Activated CD4-positive, alpha-beta T cell treated with anti-CD3 and anti-CD28 coated beads, Interleukin-2, amount 10 ng/mL, durations not matched to agents 24 days and 14 days (primary cell): ENCODE measurements around the gene NEO1. TPM values are rescaled to one million over a fixed set of nuclear protein-coding genes. Genes with fewer than 3 reads are reported as not detected.

Experiments used
- DNase-seq: peaks from one replicate; pipeline ENCODE4 v3.0.0; 2022
- H3K27ac Mint-ChIP-seq: one replicate; pipeline ENCODE4 v1.8.0; 2022; ENCODE audit warnings: mild to moderate bottlenecking, mixed read lengths
- H3K27me3 Mint-ChIP-seq: one replicate; pipeline ENCODE4 v1.8.0; 2022; ENCODE audit warnings: mixed read lengths
- H3K36me3 Mint-ChIP-seq: one replicate; pipeline ENCODE4 v1.8.0; 2022; ENCODE audit warnings: low read depth, mild to moderate bottlenecking, mixed read lengths
- H3K4me1 Mint-ChIP-seq: one replicate; pipeline ENCODE4 v1.8.0; 2021; ENCODE audit warnings: mixed read lengths
- H3K4me3 Mint-ChIP-seq: one replicate; pipeline ENCODE4 v1.8.0; 2022; ENCODE audit warnings: mild to moderate bottlenecking, moderate library complexity, mixed read lengths
- H3K9me3 Mint-ChIP-seq: one replicate; pipeline ENCODE4 v1.8.0; 2021; ENCODE audit warnings: mixed read lengths
- intact Hi-C: fragments of 100-400 bp; cut with micrococcal nuclease; formaldehyde crosslinking; loops from one replicate; pipeline ENCODE4 v1.15.1; 2023
- total RNA-seq: library from RNA; stranded (reverse); gene quantifications from 2 replicates; pipeline ENCODE4 v1.2.3, GENCODE V29; 2022

Gene NEO1
- total RNA-seq, 1 donor from 2014 or later = 5.8 TPM

DNA sequence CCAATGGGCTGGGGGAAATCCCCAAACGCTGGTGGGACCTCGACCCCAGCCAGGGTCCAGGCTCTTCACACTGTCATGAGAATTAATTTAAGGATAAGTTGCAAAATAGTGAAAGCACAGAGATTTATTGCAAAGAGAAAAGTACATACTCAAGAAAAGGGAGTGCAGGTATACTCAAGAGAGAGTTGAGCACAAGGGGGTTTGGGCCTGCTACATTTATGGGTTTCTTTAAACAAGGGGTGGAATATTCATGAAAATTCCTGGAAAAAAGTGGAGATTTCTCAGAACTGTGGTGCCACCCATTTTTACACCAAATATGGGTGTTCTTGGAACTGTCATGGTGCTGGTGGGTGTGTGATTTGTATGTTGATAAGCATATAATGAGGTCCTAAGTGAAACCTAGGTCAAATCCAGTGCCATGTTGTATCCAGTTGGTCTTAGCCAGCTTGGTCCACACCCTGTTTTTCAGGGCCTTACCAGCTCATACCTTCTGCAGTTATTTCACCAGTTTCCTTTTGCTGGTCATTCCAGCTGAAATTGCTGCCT is 32.6 kb upstream of the NEO1 start:
- no peak overlapping the region for H3K27ac Mint-ChIP-seq

GRCh38 chr15:73021139-73021621 is 31.1 kb upstream of the NEO1 start:
- Mint-ChIP-seq H3K4me1 (no peaks in the 10 kb centered on the region), H3K9me3 (no peaks in the 10 kb centered on the region), H3K4me3 (no peak overlapping the region), H3K27me3 (peaks cover 28% of the 10 kb centered on the region), H3K27ac (no peak overlapping the region), H3K36me3 (no peaks in the 10 kb centered on the region)
- intact Hi-C loops = no loop called here
- DNase-seq = no peak

More for the DNA sequence above, 32.6 kb upstream of the NEO1 start:
- no peaks in the 10 kb centered on the region for H3K36me3 Mint-ChIP-seq
- no peak for DNase-seq
- intact Hi-C loops = no loop called here
- H3K4me3 Mint-ChIP-seq = no peak overlapping the region
- H3K9me3 Mint-ChIP-seq = no peaks in the 10 kb centered on the region
- H3K4me1 Mint-ChIP-seq = no peaks in the 10 kb centered on the region
- peaks cover 28% of the 10 kb centered on the region for H3K27me3 Mint-ChIP-seq

GRCh38 chr15:73022161-73022560 is 30.1 kb upstream of the NEO1 start:
- Mint-ChIP-seq H3K36me3 (no peaks in the 10 kb centered on the region), H3K4me1 (no peaks in the 10 kb centered on the region), H3K4me3 (no peak overlapping the region), H3K9me3 (no peaks in the 10 kb centered on the region), H3K27ac (no peak overlapping the region), H3K27me3 (peaks cover 31% of the 10 kb centered on the region)
- DNase-seq = no peak
- intact Hi-C loops = no loop called here

GRCh38 chr15:73023071-73023470 is 29.2 kb upstream of the NEO1 start:
- Mint-ChIP-seq H3K27ac (no peak overlapping the region), H3K4me3 (no peak overlapping the region), H3K27me3 (peaks cover 34% of the 10 kb centered on the region), H3K9me3 (no peaks in the 10 kb centered on the region), H3K4me1 (no peaks in the 10 kb centered on the region), H3K36me3 (no peaks in the 10 kb centered on the region)
- intact Hi-C loops = no loop called here
- no peak for DNase-seq

GRCh38 chr15:73024168-73024567 is 28.1 kb upstream of the NEO1 start:
- H3K36me3 Mint-ChIP-seq = no peaks in the 10 kb centered on the region
- H3K9me3 Mint-ChIP-seq = no peaks in the 10 kb centered on the region
- intact Hi-C loops = no loop called here
- no peak overlapping the region for H3K4me3 Mint-ChIP-seq
- DNase-seq = no peak
- H3K4me1 Mint-ChIP-seq = no peaks in the 10 kb centered on the region
- peaks cover 32% of the 10 kb centered on the region for H3K27me3 Mint-ChIP-seq
- no peak overlapping the region for H3K27ac Mint-ChIP-seq

- Mint-ChIP-seq H3K4me1 (no peaks in the 10 kb centered on the region), H3K36me3 (no peaks in the 10 kb centered on the region), H3K4me3 (no peak overlapping the region), H3K27ac (no peak overlapping the region), H3K9me3 (no peaks in the 10 kb centered on the region), H3K27me3 (peaks cover 29% of the 10 kb centered on the region)
- intact Hi-C loops = no loop called here
- DNase-seq = no peak
Measured at GRCh38 chr15:73026511-73027054, 25.7 kb upstream of the NEO1 start.

DNA sequence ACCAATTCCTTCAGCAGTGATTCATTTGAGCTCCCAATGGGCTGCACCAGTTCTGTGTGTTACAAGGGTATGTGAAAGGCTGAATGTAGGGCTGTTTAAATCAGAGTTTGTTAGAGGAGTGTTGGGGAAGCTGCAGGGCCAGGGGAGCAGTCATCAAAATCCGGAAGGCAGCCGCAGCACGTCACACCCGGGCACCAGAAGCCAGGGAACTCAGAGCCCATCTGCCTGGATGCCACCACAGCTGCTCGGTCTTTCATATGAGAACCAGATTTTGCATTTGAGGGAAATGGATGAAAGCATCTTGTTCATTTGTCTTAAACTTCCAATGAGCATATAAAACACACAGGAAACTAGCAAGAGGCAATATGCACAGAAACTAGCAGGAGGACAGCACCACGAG is 24.2 kb upstream of the NEO1 start:
- DNase-seq = no peak
- intact Hi-C loops = no loop called here
- peaks cover 22% of the 10 kb centered on the region for H3K27me3 Mint-ChIP-seq
- no peaks in the 10 kb centered on the region for H3K9me3 Mint-ChIP-seq
- no peaks in the 10 kb centered on the region for H3K4me1 Mint-ChIP-seq
- no peak overlapping the region for H3K4me3 Mint-ChIP-seq
- H3K36me3 Mint-ChIP-seq = no peaks in the 10 kb centered on the region
- no peak overlapping the region for H3K27ac Mint-ChIP-seq

- no peaks in the 10 kb centered on the region for H3K9me3 Mint-ChIP-seq
- no peaks in the 10 kb centered on the region for H3K4me1 Mint-ChIP-seq
- H3K27ac Mint-ChIP-seq = no peak overlapping the region
- no peak overlapping the region for H3K4me3 Mint-ChIP-seq
- peaks cover 24% of the 10 kb centered on the region for H3K27me3 Mint-ChIP-seq
- H3K36me3 Mint-ChIP-seq = no peaks in the 10 kb centered on the region
- intact Hi-C loops = no loop called here
- no peak for DNase-seq
Measured at GRCh38 chr15:73028831-73029451, 23.3 kb upstream of the NEO1 start.

DNA sequence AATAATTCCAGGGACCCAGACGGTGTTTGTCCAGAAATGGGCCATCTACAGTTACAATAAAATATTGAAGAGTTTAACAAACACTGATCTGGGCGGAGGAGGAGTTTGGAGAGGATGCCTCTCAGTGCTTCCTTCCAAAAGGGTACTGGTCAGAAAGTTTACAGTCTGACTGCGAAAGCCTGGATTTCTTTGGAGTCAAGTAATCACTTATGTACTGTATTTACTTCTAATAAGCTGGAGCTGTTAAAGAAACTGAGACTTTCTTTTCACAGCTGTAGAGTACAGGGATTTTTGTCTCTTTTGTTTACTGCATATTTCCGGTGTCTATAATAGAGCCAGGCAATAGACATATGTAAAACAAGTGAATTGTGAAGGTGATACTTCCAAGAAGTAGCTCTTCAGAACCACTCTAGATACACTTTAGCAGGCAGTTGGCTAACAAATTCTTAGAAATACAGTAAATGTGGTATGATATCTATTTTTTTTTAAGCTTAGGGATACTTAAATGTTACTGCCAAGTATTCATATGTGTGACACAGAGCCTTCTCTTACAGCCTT is 22.1 kb upstream of the NEO1 start:
- Mint-ChIP-seq H3K27ac (no peak overlapping the region), H3K27me3 (peaks cover 27% of the 10 kb centered on the region), H3K4me1 (no peaks in the 10 kb centered on the region)

DNA sequence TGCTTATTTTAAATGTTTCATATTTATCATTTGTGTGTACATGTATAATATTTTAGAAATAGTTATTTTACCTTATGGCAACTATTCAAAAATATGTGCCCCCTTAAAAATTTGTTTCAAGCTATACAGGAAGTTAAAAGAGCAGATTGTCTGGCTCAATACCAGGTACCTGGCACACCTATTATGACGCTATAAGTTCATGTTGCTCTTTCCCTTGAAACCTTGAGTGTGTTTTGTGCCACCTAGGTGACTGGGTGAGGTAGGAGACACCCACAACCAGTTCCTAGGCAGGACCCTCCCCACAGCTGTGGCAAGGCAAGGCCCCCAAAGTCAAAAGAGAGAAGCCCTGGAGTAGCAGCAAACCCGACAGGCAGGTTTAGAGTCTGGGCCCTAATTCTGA is 20.6 kb upstream of the NEO1 start:
- Mint-ChIP-seq H3K9me3 (no peaks in the 10 kb centered on the region), H3K27ac (no peak overlapping the region), H3K4me3 (no peak overlapping the region), H3K4me1 (no peaks in the 10 kb centered on the region), H3K27me3 (peaks cover 31% of the 10 kb centered on the region), H3K36me3 (no peaks in the 10 kb centered on the region)
- intact Hi-C loops = no loop called here
- no peak for DNase-seq

More for the DNA sequence above, 22.1 kb upstream of the NEO1 start:
- no peak for DNase-seq
- no peak overlapping the region for H3K4me3 Mint-ChIP-seq
- intact Hi-C loops = no loop called here
- H3K36me3 Mint-ChIP-seq = no peaks in the 10 kb centered on the region
- no peaks in the 10 kb centered on the region for H3K9me3 Mint-ChIP-seq

DNA sequence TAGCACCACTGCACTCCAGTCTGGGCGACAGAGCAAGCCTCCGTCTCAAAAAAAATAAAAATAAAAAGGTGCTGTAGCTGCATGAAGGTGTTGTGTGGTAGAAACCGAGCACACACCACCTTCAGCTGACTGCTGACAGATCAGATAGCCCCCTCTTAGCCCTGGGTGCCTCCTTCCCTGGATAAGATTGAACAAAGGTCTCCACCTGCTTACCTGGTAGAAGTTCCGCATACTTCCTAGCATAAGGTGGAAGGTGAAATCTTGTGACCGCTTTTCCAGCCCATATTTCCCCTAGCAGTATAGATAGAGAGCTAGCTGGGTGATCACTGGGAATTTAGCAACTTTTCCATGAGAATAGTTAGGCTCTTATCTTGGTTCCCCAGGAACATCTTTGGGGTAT is 18.7 kb upstream of the NEO1 start:
- Mint-ChIP-seq H3K4me3 (no peak overlapping the region), H3K36me3 (no peaks in the 10 kb centered on the region), H3K27ac (no peak overlapping the region), H3K4me1 (no peaks in the 10 kb centered on the region), H3K9me3 (no peaks in the 10 kb centered on the region), H3K27me3 (peaks cover 28% of the 10 kb centered on the region)
- no peak for DNase-seq
- intact Hi-C loops = no loop called here

DNA sequence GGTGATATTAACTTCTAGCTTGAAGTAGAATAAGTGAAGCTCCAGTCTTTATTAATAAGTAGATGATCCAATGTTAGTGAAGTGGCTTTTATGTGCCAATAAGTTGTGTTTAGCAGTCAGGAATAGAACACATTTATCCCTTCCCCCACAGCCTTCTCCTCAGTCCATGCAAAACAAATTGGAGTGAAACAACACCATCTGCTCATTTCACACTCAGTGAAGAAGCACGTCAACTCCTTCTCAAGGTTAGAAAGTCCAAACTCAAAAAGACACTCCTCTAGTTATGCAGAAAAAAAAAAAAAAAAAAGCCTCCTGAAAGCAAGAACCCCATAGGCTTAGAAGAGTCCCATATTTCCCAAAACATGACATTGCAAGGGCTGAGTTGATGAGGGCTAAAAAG is 18.0 kb upstream of the NEO1 start:
- intact Hi-C loops = no loop called here
- Mint-ChIP-seq H3K4me1 (no peaks in the 10 kb centered on the region), H3K4me3 (no peak overlapping the region), H3K27me3 (peaks cover 32% of the 10 kb centered on the region), H3K9me3 (no peaks in the 10 kb centered on the region), H3K36me3 (no peaks in the 10 kb centered on the region), H3K27ac (no peak overlapping the region)
- DNase-seq = no peak

DNA sequence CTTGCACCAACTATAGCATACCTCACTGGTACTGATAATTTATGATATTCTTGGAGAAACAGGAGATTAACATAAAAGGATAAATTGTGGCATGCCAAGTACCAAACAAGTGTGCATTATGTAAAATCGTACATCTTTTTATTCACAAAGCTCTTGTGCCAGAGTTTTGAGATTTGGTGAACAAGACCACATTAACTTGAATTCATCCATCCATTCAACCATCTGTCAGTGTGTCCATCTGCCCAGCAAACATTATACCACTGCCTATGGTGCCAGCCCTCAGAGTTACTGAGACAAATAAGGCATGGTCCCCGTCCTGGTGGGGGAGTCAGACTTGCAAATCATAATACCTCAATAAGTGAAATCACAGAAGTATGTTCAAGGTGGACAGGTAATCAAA is 17.0 kb upstream of the NEO1 start:
- H3K36me3 Mint-ChIP-seq = no peaks in the 10 kb centered on the region
- H3K27me3 Mint-ChIP-seq = peaks cover 26% of the 10 kb centered on the region
- H3K4me1 Mint-ChIP-seq = no peaks in the 10 kb centered on the region
- no peak overlapping the region for H3K4me3 Mint-ChIP-seq
- DNase-seq = no peak
- no peak overlapping the region for H3K27ac Mint-ChIP-seq
- H3K9me3 Mint-ChIP-seq = no peaks in the 10 kb centered on the region
- intact Hi-C loops = no loop called here

GRCh38 chr15:73038220-73038619 is 14.0 kb upstream of the NEO1 start:
- Mint-ChIP-seq H3K4me1 (no peaks in the 10 kb centered on the region), H3K27ac (no peak overlapping the region), H3K9me3 (no peaks in the 10 kb centered on the region), H3K4me3 (no peak overlapping the region), H3K27me3 (peaks cover 21% of the 10 kb centered on the region), H3K36me3 (no peaks in the 10 kb centered on the region)
- DNase-seq = no peak
- intact Hi-C loops = no loop called here
